GM21737 (cell line): ENCODE measurements around the gene PPP2R5B.
"Not testable (repeated sequence)": the region's sequence is repeated elsewhere in the genome, so short reads cannot be mapped to it uniquely, and the experiment has no call there.

Experiments used
- ATAC-seq: cut with Tn5 transposase; IDR thresholded peaks from one replicate; pipeline ENCODE4 v1.9.1; 2021; ENCODE audit warnings: mild to moderate bottlenecking, moderate library complexity; ENCODE audit not compliant: unreplicated experiment

The PPP2R5B gene

GRCh38 chr11:64974124-64974523, 49.6 kb downstream of the PPP2R5B start:
- no peak for ATAC-seq

- ATAC-seq = no peak
Measured at GRCh38 chr11:64976651-64977050, 52.2 kb downstream of the PPP2R5B start.

- not testable (repeated sequence) for ATAC-seq
Measured at GRCh38 chr11:64983339-64983738, 58.9 kb downstream of the PPP2R5B start.
